SK-N-SH treated with all-trans-retinoic acid at 6 μM for 48 hours (cell line): ENCODE data around the gene ACSL5.

Experiments
- ATAC-seq: fragments of 200-7000 bp; cut with Tn5 transposase; 3 replicates; pipeline ENCODE4 v1.9.1; 2020; ENCODE audit warnings: mild to moderate bottlenecking, moderate library complexity
- ARNTL ChIP-seq: fragments of 450-650 bp; formaldehyde crosslinking; IDR thresholded peaks from 2 replicates; pipeline ENCODE4 v1.5.0; 2020; ENCODE audit warnings: low read depth, mild to moderate bottlenecking, moderate library complexity, borderline replicate concordance
- BACH2 ChIP-seq: fragments of 250-450 bp; sonication (Bioruptor Pico); IDR thresholded peaks from 2 replicates; pipeline ENCODE4 v1.9.0; 2021; ENCODE audit warnings: mild to moderate bottlenecking, borderline replicate concordance
- ESRRG ChIP-seq: fragments of 250-450 bp; sonication (Bioruptor Pico); IDR thresholded peaks from 2 replicates; pipeline ENCODE4 v1.6.1; 2021; ENCODE audit warnings: mild to moderate bottlenecking
- GLIS3 ChIP-seq: fragments of 250-450 bp; sonication (Bioruptor Pico); IDR thresholded peaks from 2 replicates; pipeline ENCODE4 v1.5.0; 2020; ENCODE audit warnings: mild to moderate bottlenecking, moderate library complexity
- ISL1 ChIP-seq: fragments of 250-450 bp; sonication (Bioruptor Pico); IDR thresholded peaks from 2 replicates; pipeline ENCODE4 v2.1.2; 2022; ENCODE audit warnings: mild to moderate bottlenecking, moderate library complexity
- OSR1 ChIP-seq: fragments of 250-450 bp; sonication (Bioruptor Pico); IDR thresholded peaks from 2 replicates; pipeline ENCODE4 v1.8.0; 2022; ENCODE audit warnings: moderate library complexity, mild to moderate bottlenecking, inconsistent platforms
- PPARA ChIP-seq: fragments of 250-450 bp; sonication (Bioruptor Pico); IDR thresholded peaks from 2 replicates; pipeline ENCODE4 v1.5.0; 2020; ENCODE audit warnings: mild to moderate bottlenecking, borderline replicate concordance
- RARB ChIP-seq: fragments of 250-450 bp; sonication (Bioruptor Pico); IDR thresholded peaks from 2 replicates; pipeline ENCODE4 v1.8.0; 2021; ENCODE audit warnings: mild to moderate bottlenecking, moderate library complexity
- SNAI2 ChIP-seq: fragments of 250-450 bp; sonication (Bioruptor Pico); IDR thresholded peaks from 2 replicates; pipeline ENCODE4 v1.5.0; 2020; ENCODE audit warnings: mild to moderate bottlenecking, moderate library complexity
- TCF4 ChIP-seq: fragments of 250-450 bp; sonication (Bioruptor Pico); IDR thresholded peaks from 2 replicates; pipeline ENCODE4 v1.8.0; 2021; ENCODE audit warnings: mild to moderate bottlenecking, moderate library complexity, borderline replicate concordance
- TOX ChIP-seq: fragments of 250-450 bp; sonication (Bioruptor Pico); IDR thresholded peaks from 2 replicates; pipeline ENCODE4 v1.8.0; 2021; ENCODE audit warnings: mild to moderate bottlenecking, moderate library complexity, borderline replicate concordance
- ZC3H10 ChIP-seq: fragments of 250-450 bp; sonication (Bioruptor Pico); IDR thresholded peaks from 2 replicates; pipeline ENCODE4 v1.5.1; 2021; ENCODE audit warnings: mild to moderate bottlenecking, moderate library complexity
- ZFP3 ChIP-seq: fragments of 250-450 bp; sonication (Bioruptor Pico); IDR thresholded peaks from 2 replicates; pipeline ENCODE4 v1.5.0; 2020; ENCODE audit warnings: mild to moderate bottlenecking, moderate library complexity
- ZFP30 ChIP-seq: fragments of 450-650 bp; formaldehyde crosslinking; IDR thresholded peaks from 2 replicates; pipeline ENCODE4 v1.5.0; 2022; ENCODE audit warnings: mild to moderate bottlenecking, moderate library complexity
- ZNF8 ChIP-seq: fragments of 450-650 bp; formaldehyde crosslinking; IDR thresholded peaks from 2 replicates; pipeline ENCODE4 v1.5.0; 2020; ENCODE audit warnings: mild to moderate bottlenecking, moderate library complexity
- TF ChIP-seq, protein P1 (sequence below): fragments of 250-450 bp; sonication (Bioruptor Pico); IDR thresholded peaks from 2 replicates; pipeline ENCODE4 v1.5.1; 2021; ENCODE audit warnings: mild to moderate bottlenecking, moderate library complexity
- TF ChIP-seq, protein P2 (sequence below): fragments of 250-450 bp; sonication (Bioruptor Pico); IDR thresholded peaks from 2 replicates; pipeline ENCODE4 v1.8.0; 2021; ENCODE audit warnings: low read depth, mild to moderate bottlenecking, moderate library complexity, borderline replicate concordance
- TF ChIP-seq, protein P3 (sequence below): fragments of 250-450 bp; sonication (Bioruptor Pico); IDR thresholded peaks from 2 replicates; pipeline ENCODE4 v1.5.1; 2020; ENCODE audit warnings: low read depth, mild to moderate bottlenecking, moderate library complexity
- TF ChIP-seq, protein P4 (sequence below): fragments of 250-450 bp; sonication (Bioruptor Pico); IDR thresholded peaks from 2 replicates; pipeline ENCODE4 v1.5.0; 2020; ENCODE audit warnings: mild to moderate bottlenecking, moderate library complexity
- TF ChIP-seq, protein P5 (sequence below): fragments of 250-450 bp; sonication (Bioruptor Pico); IDR thresholded peaks from 2 replicates; pipeline ENCODE4 v1.8.0; 2020; ENCODE audit warnings: mild to moderate bottlenecking, moderate library complexity, borderline replicate concordance

ACSL5 gene

DNA sequence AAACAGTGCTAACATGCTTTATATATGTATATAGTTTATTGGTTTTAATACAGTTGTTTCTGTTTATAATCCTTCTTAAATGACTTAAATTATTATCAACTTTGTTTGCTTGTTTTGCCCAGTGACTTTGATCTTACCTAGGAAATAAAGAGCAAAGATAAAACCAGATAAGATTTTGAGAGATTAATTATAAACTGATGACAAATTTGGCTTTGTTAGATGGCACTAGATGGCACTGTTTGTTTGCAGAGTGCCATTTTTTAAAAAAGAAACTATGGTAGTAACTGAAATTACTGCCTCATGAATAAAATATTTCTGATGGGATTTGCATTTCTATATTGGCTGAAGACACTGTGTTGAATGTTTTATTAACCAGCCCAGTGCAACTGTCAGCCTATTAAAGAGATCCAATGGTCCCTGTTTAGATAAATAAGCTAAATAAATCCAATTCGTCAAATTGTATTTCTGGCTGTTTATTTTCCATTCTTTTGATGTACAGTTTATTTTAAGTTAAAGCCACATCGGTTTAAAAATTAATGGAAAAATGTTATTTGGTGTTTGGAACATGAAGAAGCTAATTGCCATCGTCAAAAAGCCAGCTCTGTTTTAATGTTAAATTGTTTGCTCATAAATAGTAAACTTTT is 101.8 kb downstream of the ACSL5 start:
- peak; percentile 57; the same call in 2 of the 3 replicates for ATAC-seq

More for the DNA sequence above, 101.8 kb downstream of the ACSL5 start:
- no peak for TF ChIP-seq ZC3H10 (CRISPR knock-in tag)
- TF ChIP-seq TOX (CRISPR knock-in tag), result no peak
- no peak for TF ChIP-seq PPARA
- TF ChIP-seq TCF4 (CRISPR knock-in tag), result no peak
- TF ChIP-seq BACH2 (CRISPR knock-in tag), result no peak
- TF ChIP-seq ESRRG (CRISPR knock-in tag), result no peak
- TF ChIP-seq SNAI2 (CRISPR knock-in tag), result no peak
- no peak for TF ChIP-seq RARB (CRISPR knock-in tag)
- no peak for TF ChIP-seq ARNTL
- TF ChIP-seq, protein P1, sequence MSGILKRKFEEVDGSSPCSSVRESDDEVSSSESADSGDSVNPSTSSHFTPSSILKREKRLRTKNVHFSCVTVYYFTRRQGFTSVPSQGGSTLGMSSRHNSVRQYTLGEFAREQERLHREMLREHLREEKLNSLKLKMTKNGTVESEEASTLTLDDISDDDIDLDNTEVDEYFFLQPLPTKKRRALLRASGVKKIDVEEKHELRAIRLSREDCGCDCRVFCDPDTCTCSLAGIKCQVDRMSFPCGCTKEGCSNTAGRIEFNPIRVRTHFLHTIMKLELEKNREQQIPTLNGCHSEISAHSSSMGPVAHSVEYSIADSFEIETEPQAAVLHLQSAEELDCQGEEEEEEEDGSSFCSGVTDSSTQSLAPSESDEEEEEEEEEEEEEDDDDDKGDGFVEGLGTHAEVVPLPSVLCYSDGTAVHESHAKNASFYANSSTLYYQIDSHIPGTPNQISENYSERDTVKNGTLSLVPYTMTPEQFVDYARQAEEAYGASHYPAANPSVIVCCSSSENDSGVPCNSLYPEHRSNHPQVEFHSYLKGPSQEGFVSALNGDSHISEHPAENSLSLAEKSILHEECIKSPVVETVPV, result no peak
- TF ChIP-seq, protein P2, sequence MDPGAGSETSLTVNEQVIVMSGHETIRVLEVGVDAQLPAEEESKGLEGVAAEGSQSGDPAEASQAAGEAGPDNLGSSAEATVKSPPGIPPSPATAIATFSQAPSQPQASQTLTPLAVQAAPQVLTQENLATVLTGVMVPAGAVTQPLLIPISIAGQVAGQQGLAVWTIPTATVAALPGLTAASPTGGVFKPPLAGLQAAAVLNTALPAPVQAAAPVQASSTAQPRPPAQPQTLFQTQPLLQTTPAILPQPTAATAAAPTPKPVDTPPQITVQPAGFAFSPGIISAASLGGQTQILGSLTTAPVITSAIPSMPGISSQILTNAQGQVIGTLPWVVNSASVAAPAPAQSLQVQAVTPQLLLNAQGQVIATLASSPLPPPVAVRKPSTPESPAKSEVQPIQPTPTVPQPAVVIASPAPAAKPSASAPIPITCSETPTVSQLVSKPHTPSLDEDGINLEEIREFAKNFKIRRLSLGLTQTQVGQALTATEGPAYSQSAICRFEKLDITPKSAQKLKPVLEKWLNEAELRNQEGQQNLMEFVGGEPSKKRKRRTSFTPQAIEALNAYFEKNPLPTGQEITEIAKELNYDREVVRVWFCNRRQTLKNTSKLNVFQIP (CRISPR knock-in tag), result no peak
- TF ChIP-seq ZFP3, result no peak
- no peak for TF ChIP-seq OSR1 (CRISPR knock-in tag)
- TF ChIP-seq ISL1 (CRISPR knock-in tag), result no peak
- TF ChIP-seq, protein P3, sequence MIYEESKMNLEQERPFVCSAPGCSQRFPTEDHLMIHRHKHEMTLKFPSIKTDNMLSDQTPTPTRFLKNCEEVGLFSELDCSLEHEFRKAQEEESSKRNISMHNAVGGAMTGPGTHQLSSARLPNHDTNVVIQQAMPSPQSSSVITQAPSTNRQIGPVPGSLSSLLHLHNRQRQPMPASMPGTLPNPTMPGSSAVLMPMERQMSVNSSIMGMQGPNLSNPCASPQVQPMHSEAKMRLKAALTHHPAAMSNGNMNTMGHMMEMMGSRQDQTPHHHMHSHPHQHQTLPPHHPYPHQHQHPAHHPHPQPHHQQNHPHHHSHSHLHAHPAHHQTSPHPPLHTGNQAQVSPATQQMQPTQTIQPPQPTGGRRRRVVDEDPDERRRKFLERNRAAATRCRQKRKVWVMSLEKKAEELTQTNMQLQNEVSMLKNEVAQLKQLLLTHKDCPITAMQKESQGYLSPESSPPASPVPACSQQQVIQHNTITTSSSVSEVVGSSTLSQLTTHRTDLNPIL (CRISPR knock-in tag), result no peak
- no peak for TF ChIP-seq ZFP30 (CRISPR knock-in tag)
- TF ChIP-seq GLIS3, result no peak
- TF ChIP-seq, protein P4, sequence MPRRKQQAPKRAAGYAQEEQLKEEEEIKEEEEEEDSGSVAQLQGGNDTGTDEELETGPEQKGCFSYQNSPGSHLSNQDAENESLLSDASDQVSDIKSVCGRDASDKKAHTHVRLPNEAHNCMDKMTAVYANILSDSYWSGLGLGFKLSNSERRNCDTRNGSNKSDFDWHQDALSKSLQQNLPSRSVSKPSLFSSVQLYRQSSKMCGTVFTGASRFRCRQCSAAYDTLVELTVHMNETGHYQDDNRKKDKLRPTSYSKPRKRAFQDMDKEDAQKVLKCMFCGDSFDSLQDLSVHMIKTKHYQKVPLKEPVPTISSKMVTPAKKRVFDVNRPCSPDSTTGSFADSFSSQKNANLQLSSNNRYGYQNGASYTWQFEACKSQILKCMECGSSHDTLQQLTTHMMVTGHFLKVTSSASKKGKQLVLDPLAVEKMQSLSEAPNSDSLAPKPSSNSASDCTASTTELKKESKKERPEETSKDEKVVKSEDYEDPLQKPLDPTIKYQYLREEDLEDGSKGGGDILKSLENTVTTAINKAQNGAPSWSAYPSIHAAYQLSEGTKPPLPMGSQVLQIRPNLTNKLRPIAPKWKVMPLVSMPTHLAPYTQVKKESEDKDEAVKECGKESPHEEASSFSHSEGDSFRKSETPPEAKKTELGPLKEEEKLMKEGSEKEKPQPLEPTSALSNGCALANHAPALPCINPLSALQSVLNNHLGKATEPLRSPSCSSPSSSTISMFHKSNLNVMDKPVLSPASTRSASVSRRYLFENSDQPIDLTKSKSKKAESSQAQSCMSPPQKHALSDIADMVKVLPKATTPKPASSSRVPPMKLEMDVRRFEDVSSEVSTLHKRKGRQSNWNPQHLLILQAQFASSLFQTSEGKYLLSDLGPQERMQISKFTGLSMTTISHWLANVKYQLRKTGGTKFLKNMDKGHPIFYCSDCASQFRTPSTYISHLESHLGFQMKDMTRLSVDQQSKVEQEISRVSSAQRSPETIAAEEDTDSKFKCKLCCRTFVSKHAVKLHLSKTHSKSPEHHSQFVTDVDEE (CRISPR knock-in tag), result no peak
- no peak for TF ChIP-seq ZNF8
- TF ChIP-seq, protein P5, sequence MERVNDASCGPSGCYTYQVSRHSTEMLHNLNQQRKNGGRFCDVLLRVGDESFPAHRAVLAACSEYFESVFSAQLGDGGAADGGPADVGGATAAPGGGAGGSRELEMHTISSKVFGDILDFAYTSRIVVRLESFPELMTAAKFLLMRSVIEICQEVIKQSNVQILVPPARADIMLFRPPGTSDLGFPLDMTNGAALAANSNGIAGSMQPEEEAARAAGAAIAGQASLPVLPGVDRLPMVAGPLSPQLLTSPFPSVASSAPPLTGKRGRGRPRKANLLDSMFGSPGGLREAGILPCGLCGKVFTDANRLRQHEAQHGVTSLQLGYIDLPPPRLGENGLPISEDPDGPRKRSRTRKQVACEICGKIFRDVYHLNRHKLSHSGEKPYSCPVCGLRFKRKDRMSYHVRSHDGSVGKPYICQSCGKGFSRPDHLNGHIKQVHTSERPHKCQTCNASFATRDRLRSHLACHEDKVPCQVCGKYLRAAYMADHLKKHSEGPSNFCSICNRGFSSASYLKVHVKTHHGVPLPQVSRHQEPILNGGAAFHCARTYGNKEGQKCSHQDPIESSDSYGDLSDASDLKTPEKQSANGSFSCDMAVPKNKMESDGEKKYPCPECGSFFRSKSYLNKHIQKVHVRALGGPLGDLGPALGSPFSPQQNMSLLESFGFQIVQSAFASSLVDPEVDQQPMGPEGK (CRISPR knock-in tag), result no peak
